ENCODE measurements around the gene LY9.

- TF ChIP-seq EZH2 (IDR thresholded peaks at IDR 0.05; ENCODE audit: low read depth) (no peak), CTCF (conservative IDR thresholded peaks at IDR 0.05) (no peak)
These were observed 43.0 kb upstream of the LY9 start for GRCh38 chr1:160752924-160753323.
